ENCODE results near the gene ERBB3. TPM values are rescaled to one million over a fixed set of nuclear protein-coding genes. Genes with fewer than 3 reads are reported as not detected.
"Not testable (repeated sequence)": the region's sequence is repeated elsewhere in the genome, so short reads cannot be mapped to it uniquely, and the experiment has no call there.

Gene ERBB3
- polyA plus RNA-seq, 4 donors: 73.9 to 92.9 (median 83.1) TPM

GRCh38 chr12:56107242-56107641 lies 27.3 kb downstream of the ERBB3 start:
- DNase-seq (ENCODE audit: low read depth in 4 of 4, low spot score in 3 of 4): no peak

GRCh38 chr12:56110571-56110970 lies 30.6 kb downstream of the ERBB3 start:
- DNase-seq (ENCODE audit: low read depth in 4 of 4, low spot score in 3 of 4): no peak

GRCh38 chr12:56114084-56114483 lies 34.1 kb downstream of the ERBB3 start:
- no peak for DNase-seq (ENCODE audit: low read depth in 4 of 4, low spot score in 3 of 4)

GRCh38 chr12:56115329-56115728 lies 35.4 kb downstream of the ERBB3 start:
- DNase-seq (ENCODE audit: low read depth in 4 of 4, low spot score in 3 of 4): no peak

- DNase-seq (ENCODE audit: low read depth in 4 of 4, low spot score in 3 of 4): peak; percentile 94 to 99 (median 98)
These were observed 36.5 kb downstream of the ERBB3 start, which contains the start of gene RPL41 for GRCh38 chr12:56116267-56117081. Gene RPL41 (plus strand): TSS chr12:56116633.

GRCh38 chr12:56117082-56117706 lies 37.2 kb downstream of the ERBB3 start:
- DNase-seq (ENCODE audit: low read depth in 4 of 4, low spot score in 3 of 4): not testable (repeated sequence)

- peak; percentile 96 to 99 (median 98) for DNase-seq (ENCODE audit: low read depth in 4 of 4, low spot score in 3 of 4)
These were observed 38.1 kb downstream of the ERBB3 start, which contains the start of gene ZC3H10 for GRCh38 chr12:56117778-56118687. Gene ZC3H10 (plus strand): TSS chr12:56118266. CDS start chr12:56120563, 2,297 bp downstream.

GRCh38 chr12:56118688-56119357 lies 38.9 kb downstream of the ERBB3 start:
- DNase-seq (ENCODE audit: low read depth in 4 of 4, low spot score in 3 of 4): no peak

GRCh38 chr12:56119361-56119796 lies 39.4 kb downstream of the ERBB3 start:
- DNase-seq (ENCODE audit: low read depth in 4 of 4, low spot score in 3 of 4): peak in 1 of 4 donors; percentile 82

GRCh38 chr12:56120158-56120846 lies 40.3 kb downstream of the ERBB3 start:
- DNase-seq (ENCODE audit: low read depth in 4 of 4, low spot score in 3 of 4): no peak

GRCh38 chr12:56121204-56121870 lies 41.4 kb downstream of the ERBB3 start:
- DNase-seq (ENCODE audit: low read depth in 4 of 4, low spot score in 3 of 4): no peak

GRCh38 chr12:56122637-56123036 lies 42.7 kb downstream of the ERBB3 start:
- no peak for DNase-seq (ENCODE audit: low read depth in 4 of 4, low spot score in 3 of 4)

GRCh38 chr12:56124133-56124532 lies 44.2 kb downstream of the ERBB3 start:
- DNase-seq (ENCODE audit: low read depth in 4 of 4, low spot score in 3 of 4): no peak

GRCh38 chr12:56126732-56127239 lies 46.8 kb downstream of the ERBB3 start:
- no peak for DNase-seq (ENCODE audit: low read depth in 4 of 4, low spot score in 3 of 4)

GRCh38 chr12:56127485-56127887 lies 47.5 kb downstream of the ERBB3 start:
- no peak for DNase-seq (ENCODE audit: low read depth in 4 of 4, low spot score in 3 of 4)

GRCh38 chr12:56127888-56128669 lies 48.1 kb downstream of the ERBB3 start, which contains the start of gene ESYT1:
Gene ESYT1 (plus strand): TSS chr12:56128267. CDS start chr12:56128320, 53 bp downstream.
- DNase-seq (ENCODE audit: low read depth in 4 of 4, low spot score in 3 of 4): peak; percentile 96 to 100 (median 99)

- DNase-seq (ENCODE audit: low read depth in 4 of 4, low spot score in 3 of 4): no peak
These were observed 48.8 kb downstream of the ERBB3 start for GRCh38 chr12:56128670-56129205.

Measured in right renal pelvis (tissue), 4 donors.